GM19035 (cell line): ENCODE results near the gene SORCS1.

Experiments
- ATAC-seq: cut with Tn5 transposase; IDR thresholded peaks from one replicate; pipeline ENCODE4 v1.9.1; 2021; ENCODE audit not compliant: unreplicated experiment

The SORCS1 gene

DNA sequence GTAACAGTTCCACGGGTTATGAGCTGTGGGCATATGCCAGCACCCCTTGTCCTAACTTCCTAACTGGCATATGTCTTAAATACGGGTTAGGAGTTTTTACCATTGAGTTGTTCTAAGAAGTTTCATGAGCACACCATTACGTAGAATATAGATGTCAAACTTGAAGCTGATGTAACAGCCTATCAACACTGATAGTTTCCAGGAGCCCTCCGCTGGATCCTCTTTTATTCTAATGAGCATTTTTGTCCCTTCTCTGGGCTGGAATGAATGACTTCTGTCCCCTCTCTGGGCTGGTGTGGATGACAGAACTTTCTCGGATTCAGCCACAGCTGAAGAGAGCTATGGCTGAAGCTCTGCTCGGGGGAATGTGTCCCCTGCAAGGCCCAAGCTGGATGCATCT lies 256.3 kb downstream of the SORCS1 start:
- ATAC-seq: no peak

- no peak for ATAC-seq
Measured at GRCh38 chr10:106904209-106904608, 260.3 kb downstream of the SORCS1 start.

- ATAC-seq: no peak
Measured at GRCh38 chr10:106903180-106903579, 261.3 kb downstream of the SORCS1 start.

GRCh38 chr10:106900016-106900652 lies 264.4 kb downstream of the SORCS1 start:
- ATAC-seq: no peak

DNA sequence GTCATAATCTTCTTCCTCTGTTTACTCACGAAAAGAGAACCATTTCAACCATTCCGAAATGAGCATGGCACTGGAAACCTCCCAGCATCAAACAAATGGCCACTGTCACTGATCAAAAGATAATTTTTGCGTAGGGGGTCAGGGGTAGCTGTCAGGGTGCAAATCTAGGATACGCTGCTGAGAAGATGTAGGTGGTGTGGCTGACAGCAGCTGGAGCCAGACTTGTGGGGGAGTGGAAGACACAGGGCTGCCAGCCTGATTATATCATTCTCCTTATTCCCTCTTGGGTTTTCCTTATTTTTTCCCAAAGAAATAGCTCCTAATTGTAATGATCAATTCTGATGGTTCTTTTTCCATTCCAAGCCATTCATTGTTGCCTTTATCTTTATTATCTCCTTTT lies 266.1 kb downstream of the SORCS1 start:
- no peak for ATAC-seq

DNA sequence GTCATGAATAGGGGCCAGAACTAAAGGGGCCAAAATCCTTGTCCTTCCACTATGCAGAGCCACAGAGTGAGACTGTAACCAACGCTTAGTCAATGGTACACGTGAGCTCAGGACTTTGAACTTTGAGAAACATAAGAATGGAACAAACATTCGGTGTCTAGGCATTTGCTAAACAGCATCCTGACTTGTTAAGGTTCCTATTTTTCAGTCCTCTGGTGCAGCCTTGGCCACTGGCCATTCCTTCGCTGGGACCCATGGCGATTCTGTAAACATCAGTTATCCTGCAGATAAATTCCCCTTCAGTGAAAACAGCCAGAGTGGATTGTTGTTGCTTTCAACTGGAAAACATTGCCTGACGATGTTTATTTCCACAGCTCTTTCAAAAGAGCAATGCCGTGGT lies 266.8 kb downstream of the SORCS1 start:
- no peak for ATAC-seq

GRCh38 chr10:106894692-106895091 lies 269.8 kb downstream of the SORCS1 start:
- ATAC-seq: no peak

- no peak for ATAC-seq
Measured at GRCh38 chr10:106877574-106877973, 286.9 kb downstream of the SORCS1 start.

DNA sequence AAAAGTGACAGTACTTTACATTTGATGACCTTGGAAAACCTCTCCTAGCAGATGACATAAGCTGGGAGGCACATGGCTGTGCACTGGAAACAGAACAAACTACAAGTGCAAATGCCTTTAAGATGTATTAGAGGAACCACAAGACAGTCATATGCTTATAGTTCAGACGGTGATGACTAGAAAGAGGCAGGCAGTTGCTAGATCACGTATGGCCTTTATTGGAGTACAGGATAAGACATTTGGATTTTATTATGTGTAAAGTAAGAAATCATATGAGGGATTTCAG lies 290.0 kb downstream of the SORCS1 start:
- no peak for ATAC-seq

DNA sequence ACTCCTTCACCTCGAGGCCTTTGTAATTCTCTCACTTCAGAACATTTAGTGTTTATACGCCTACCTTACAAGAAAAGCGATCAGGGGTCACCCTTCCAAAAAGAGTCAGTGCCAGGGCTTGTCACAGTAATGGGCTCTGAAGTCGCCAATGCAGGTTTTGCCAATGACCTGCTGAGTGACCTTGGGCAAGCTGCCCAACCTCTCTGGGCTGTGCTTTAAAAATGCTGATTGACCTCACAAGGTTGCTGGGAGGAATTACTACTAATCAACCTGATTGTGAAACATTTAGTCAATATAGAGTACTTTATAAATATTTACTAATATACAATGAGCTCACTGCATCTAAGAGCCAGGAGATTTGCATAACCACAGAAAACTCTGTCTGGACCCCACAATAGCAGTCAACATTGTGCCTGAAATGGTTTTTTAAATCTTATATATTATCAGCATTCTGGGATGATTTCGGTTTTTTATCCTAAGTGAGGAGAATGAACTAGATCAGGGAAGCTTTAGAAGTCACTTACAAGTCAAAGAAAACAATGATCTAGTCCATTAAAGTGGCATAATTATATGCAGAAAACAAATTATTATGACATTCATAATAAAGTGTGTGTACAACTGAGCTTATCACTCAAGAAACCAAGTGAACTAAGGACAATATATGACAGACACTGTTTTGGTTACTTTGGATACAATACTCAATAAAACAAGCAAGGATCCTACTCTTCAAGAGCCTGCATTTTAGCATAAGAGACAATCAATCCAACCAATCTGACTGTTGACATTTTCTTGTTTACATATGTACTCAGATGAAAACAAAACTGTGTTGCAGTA lies 290.5 kb downstream of the SORCS1 start:
- ATAC-seq: no peak

GRCh38 chr10:106872176-106872575 lies 292.3 kb downstream of the SORCS1 start:
- ATAC-seq: no peak

- peak; percentile 60 for ATAC-seq
Measured at GRCh38 chr10:106866244-106866845, 298.2 kb downstream of the SORCS1 start.

DNA sequence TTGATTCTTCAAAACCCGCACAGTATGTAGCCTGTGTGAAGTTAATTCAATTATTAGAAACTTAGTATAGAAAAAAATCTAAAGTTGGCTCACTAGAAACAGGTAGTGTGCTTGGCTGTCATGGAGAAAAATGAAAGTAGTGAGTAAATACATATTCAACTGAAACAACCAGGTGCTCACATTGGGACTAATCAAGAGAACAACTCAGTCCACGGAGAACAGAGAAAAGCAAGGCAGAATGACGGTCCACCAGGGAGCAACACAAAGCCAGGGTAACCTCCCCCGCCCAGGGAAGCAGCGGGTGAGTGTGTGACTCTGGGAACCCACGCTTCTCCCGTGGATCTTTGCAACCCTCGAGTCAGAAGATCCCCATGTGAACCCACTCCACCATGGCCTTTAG lies 300.5 kb downstream of the SORCS1 start:
- no peak for ATAC-seq

GRCh38 chr10:106863549-106863948 lies 301.0 kb downstream of the SORCS1 start:
- no peak for ATAC-seq

DNA sequence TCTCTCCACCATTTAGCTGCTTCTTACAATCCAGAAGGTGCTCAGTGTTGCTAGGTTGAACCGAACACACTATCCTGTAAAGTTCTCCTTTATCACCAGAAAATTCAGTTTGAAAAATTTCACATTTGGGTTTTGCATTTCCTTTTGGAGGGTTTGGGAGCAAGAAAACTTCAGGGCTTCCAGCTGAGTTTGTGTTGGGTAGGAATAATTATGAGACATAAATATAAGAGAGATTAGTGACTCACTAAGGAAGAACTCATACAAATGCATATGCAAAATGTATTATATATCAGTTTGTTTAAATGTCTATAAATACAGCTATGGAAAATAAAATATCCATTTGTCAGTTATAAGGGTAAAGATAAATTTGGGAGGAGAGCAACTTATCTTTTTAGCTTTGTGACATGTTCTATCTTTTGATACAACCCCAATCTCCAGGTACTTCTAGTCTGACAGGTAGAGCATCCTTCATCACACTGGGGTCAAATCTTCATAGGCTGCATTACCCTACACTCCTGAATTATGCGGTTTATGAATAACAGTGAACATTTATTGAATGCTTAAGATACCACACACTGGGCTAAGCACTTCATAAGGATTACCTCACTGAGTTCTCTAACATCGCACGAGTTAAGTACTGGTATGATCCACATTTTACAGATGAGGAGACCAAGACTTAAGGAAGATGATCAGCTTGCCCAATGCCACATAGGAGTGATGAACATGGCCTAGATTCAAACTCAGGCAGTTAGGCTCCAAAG lies 304.4 kb downstream of the SORCS1 start:
- no peak for ATAC-seq

GRCh38 chr10:106857728-106858127 lies 306.8 kb downstream of the SORCS1 start:
- ATAC-seq: no peak

DNA sequence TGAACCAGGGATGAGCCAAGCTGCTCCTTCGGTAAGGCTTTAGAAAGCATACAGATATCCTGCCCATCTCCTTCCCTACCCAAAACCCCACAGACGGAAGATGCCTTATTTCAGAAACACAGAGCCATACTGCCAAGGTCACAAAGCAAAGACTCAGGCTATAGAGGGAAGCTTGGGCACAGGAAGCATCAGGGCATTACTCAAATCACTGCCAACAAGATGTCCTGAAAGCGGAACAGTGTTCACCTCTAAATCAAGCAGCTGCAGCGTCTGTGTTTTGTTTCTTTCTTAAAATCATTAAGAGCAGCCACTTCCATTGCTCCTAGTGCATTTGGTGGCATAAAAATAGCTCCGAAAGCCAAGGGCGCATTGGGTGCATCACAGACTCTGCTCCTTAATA lies 307.3 kb downstream of the SORCS1 start:
- no peak for ATAC-seq

DNA sequence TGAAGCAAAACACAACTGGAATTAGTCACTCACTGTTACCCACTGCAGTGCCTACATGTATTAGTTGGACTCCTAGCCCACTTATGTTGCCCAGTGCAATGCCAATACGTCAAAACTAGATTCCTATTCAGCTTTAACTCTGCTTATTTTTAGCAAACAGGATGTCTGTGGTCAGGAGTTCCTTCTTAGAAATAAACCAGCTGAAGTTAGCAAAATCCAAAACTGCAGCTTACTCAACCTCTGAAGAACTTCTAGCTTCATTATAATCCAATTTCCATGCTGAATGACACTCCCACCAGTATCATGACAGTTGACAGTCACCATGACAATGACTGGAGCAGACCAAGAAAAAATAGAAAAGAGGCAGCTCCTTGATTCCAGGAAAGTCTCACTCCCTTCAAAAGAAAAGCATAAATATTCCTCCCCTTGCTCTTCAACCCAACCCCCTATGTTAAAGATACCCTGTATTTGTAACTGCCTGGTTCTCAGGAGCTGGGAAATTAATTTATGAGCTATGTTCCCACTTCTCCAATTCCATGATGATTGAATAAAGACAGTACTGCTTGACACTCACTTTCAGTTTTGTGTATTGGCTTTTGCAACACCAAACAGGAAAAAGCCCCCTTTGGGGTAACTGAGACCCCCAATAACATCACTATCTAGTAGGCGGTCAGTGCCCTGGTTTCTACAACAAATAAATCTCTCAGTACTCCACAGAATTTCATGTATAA lies 327.4 kb downstream of the SORCS1 start:
- peak; percentile 73 for ATAC-seq

DNA sequence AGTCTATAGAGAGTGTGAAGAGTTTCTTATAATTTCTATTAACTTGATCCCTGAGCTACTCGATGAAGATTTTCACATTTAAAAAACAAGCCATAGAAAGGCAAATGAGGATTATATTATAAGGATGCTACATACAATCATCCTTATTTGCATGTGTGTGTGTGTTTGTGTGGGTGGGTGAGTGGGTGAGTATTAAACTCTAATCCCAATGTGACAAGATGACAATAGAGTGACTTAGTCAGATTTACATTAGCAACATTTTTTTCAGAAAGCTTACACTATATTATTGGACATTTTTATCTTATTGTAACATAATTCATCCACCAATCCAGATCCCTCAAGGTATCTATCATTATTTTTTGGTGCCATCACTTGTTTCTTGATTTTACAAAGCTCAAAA lies 331.7 kb downstream of the SORCS1 start:
- ATAC-seq: no peak

DNA sequence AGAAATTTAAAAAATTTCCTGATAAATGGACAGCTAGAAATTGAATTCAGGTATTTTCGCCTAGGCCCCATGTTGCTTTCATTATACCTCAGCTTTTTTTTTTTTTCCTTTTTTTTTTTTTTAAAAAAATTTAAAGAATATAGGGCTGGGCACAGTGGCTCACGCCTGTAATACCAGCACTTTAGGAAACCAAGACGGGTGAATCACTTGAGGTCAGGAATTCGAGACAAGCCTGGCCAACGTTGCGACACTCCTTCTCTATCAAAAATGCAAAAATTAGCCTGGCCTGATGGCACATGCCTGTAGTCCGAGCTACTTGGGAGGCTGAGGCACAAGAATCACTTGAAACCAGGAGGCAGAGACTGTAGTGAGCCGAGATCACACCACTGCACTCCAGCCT lies 334.0 kb downstream of the SORCS1 start:
- ATAC-seq: no peak

- no peak for ATAC-seq
Measured at GRCh38 chr10:106830006-106830405, 334.5 kb downstream of the SORCS1 start.
